ENCODE data around the gene GFI1.

- TF ChIP-seq, protein P1, sequence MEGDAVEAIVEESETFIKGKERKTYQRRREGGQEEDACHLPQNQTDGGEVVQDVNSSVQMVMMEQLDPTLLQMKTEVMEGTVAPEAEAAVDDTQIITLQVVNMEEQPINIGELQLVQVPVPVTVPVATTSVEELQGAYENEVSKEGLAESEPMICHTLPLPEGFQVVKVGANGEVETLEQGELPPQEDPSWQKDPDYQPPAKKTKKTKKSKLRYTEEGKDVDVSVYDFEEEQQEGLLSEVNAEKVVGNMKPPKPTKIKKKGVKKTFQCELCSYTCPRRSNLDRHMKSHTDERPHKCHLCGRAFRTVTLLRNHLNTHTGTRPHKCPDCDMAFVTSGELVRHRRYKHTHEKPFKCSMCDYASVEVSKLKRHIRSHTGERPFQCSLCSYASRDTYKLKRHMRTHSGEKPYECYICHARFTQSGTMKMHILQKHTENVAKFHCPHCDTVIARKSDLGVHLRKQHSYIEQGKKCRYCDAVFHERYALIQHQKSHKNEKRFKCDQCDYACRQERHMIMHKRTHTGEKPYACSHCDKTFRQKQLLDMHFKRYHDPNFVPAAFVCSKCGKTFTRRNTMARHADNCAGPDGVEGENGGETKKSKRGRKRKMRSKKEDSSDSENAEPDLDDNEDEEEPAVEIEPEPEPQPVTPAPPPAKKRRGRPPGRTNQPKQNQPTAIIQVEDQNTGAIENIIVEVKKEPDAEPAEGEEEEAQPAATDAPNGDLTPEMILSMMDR (IDR thresholded peaks at IDR 0.05; ENCODE audit: low read depth, low read length), result no peak
- peak; percentile 67 for TF ChIP-seq POLR2A (IDR thresholded peaks at IDR 0.05; ENCODE audit: extremely low read depth, insufficient read length)
Observed at GRCh38 chr1:92464588-92465255, 22.0 kb downstream of the GFI1 start.
